Erythroblast (primary cell): ENCODE results near the gene PCDHGB1.

Experiments used
- GATA1 ChIP-seq: IDR thresholded peaks from 2 replicates; pipeline ENCODE4 v1.6.1; 2011; ENCODE audit warnings: low read depth, mild to moderate bottlenecking, control low read depth, low read length, moderate library complexity
- POLR2A ChIP-seq: IDR thresholded peaks from 2 replicates; pipeline ENCODE4 v1.6.1; 2011; ENCODE audit warnings: mild to moderate bottlenecking, low read length

GRCh38 chr5:141343242-141343952, 6.5 kb upstream of the PCDHGB1 start, which contains the start of gene PCDHGA3:
- TF ChIP-seq POLR2A (no peak), GATA1 (no peak)
